Measurements from ENCODE around the gene BANF1.
A peak's percentile ranks its signal among the peaks of the same experiment; 100 is the strongest.

The BANF1 gene

DNA sequence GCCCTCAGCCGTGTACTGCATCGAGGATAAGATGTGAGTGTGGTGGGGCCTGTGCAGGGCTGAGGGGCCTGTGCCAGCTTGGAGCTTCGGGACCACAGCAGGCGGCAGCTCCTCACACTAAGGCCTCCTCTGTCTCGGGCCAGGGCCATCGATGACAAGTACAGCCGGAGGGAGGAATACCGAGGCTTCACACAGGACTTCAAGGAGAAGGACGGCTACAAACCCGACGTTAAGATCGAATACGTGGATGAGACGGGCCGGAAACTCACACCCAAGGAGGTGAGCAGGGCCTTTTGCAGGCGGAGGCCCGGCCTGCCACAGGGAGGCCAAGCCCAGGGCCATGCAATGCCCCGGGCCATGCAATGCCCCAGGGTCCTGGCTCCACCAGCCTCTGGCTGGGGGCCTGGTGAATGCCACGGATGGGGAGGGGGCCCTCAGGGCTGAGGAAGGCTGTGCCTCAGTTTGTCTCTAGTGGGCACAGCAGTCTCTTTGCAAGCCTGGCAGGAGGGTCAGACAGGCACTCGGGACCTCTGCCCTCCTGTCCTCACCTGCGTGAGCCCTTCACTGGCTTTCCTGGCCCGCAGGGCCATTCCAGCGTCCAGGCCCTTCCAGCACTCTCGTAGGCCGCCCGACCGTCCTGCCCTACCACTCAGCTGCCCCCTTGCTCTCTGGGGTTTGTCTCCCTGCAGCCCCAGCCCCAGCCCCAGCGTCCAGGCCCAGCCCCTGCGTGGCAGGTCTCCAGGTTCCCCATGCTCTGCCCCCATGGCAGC is 24.5 kb upstream of the BANF1 start:
- no peak for DNase-seq (ENCODE audit: low read depth, low spot score)
- no peak overlapping the region for H3K4me3 ChIP-seq (ENCODE audit: low read length)

DNA sequence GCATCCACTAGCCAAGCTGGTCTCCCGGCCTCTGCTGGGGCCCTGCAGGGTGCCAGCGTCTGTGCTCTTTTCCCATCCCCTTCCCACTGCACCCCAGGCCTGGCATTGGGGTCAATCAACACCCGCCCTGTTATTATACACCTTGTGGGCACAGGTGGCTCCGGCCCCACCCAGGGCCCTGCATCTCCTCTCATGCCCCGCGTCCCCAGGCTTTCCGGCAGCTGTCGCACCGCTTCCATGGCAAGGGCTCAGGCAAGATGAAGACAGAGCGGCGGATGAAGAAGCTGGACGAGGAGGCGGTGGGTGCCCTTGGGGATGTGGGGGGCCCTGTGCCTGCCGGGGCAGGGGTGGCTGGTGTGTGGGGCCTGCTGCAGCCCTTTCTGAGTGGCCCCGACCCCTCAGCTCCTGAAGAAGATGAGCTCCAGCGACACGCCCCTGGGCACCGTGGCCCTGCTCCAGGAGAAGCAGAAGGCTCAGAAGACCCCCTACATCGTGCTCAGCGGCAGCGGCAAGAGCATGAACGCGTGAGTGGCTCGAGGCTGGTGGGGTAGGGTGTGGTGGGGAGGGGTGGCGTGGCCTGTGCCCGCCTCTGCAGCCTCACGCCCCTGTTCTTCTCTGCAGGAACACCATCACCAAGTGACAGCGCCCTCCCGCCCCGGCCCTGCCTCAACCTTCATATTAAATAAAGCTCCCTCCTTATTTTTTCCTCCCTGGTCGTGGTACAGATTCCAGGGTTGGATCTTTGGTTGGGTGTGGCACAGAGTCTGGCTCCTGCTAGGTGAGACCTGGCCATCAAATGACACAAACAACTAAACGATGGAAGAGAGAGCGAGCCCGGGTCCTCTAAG is 23.7 kb upstream of the BANF1 start:
- DNase-seq (ENCODE audit: low read depth, low spot score) = no peak
- no peak overlapping the region for H3K4me3 ChIP-seq (ENCODE audit: low read length)

DNA sequence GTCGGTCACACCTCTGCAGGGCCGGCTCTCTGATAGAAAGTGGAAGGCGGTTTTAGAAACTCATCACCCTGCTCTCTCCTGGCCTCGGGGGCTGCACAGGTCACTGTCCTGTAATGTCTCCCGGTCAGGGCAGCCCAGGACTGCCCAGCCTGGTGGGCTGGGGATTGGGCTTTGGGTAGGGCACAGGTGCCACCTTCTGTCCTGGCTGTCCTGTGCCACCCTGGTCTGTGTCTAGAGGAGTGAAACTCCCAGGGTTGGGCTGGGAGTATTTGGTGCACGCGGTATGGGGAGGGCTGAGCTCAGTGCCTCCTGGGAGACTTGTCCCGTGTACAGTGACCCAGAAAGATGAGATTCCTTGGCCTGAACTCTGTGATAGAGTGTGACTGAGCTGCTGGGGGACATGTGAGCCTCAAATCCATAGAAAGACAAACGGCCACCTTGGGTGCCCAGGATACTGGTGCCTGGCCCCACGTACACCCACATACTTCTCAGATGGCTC is 23.0 kb upstream of the BANF1 start:
- no peak for DNase-seq (ENCODE audit: low read depth, low spot score)
- no peak overlapping the region for H3K4me3 ChIP-seq (ENCODE audit: low read length)

DNA sequence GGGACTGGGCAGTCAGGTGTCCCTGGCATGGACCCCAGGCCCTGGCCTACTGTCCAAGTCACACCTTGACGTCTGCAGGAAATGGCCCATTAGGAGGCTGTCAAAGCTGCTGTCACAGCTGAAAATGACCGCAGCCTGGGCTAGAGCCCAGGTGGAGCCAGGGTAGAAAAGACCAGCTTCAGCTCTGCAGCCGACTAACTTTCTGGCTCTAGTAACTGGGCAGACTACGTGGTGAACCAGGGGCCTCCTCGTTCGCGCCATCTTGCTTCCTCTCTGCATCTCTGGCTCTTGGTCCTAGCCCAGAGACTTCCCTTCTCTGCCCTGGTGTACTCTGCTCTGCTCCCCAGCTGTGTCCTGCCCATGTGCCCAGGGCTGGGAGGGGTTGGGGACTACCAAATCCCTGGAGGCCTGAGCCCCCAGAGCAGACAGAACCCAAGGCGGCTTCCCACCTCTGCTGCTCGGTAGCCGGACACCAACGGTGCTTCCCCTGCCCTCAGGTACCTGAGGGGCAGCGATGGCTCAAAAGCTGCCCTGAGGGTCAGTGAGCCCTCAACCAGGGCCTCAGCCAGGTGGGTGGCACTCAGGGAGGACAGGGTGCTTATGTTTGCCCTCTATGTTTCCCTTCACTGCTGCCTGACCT is 21.1 kb upstream of the BANF1 start:
- no peak overlapping the region for H3K4me3 ChIP-seq (ENCODE audit: low read length)
- no peak for DNase-seq (ENCODE audit: low read depth, low spot score)

DNA sequence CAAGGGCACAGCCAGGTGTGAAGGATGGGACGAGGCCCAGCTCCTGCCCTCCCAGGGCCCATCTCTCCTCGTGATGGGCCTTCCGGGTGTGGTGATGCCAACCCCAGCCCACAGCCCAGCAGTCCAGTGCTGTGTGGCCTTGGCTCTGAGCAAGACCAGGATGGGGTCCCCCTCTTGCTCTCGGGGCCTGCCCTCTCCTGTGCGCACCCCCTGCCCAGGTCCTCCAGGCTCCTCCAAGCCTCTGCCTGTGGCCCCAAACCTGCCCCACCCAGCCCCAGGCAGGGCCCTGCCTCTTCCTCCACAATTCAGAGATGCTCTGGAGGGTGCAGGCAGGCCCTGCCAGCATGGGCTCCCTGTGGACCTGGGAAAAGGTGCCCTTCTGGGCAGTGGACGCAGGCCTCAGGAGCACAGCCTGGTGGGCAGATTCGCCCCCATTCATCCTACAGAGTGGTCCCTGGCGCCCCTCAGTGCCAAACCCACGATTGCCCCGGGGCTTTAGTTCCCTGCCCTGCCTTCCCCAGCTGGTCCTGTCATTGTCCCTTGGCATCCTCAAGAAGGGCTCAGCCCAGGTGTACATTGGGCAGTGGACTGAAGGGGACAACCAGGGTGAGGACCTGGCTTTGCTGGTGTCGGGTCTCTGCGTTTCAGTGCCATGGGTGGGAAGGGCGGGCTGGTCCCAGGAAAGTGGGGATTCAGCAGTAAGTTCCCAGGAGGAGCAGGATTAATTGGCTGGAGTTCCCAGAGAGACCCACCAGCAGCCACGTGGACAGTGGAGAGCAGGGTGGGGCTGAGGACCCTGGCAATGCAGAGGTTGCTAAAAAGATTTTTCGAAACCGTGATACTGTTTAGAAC is 20.1 kb upstream of the BANF1 start:
- no peak overlapping the region for H3K4me3 ChIP-seq (ENCODE audit: low read length)
- DNase-seq (ENCODE audit: low read depth, low spot score) = no peak

DNA sequence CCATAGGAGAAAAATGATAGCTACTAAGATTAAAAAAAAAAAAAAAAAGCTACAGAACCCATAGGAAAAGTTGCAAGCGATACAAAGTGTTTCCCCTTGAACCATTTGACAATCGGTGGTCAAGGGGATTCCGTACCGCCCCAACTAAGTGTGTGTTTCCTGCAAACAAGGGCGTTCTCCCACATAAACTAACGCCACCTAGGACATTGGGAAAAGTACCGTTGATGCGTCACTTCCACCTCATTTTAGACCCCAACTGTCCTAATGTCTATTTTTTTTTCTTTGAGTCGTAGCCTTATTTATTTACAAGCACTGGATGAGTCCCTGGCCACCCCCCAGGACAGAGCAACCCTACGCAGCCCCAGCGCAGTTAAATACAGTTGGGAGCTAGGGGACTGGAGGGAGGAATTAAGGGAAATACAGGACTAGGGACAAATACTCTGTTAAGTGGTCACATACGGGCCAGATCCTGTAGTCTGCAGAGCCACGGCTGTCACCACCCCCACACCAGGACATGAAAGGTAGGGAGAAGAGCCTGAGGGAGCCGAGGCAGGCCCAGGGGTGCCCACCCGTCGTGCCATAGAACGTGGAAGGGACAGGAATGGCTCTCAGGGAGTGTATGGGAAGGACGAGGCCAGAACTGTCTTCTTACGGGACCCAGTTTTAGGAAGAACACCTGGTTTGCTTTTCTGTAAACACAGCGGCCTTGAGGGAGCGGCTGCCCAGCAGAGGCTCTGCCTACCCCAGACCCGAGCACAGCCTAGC is 19.3 kb upstream of the BANF1 start:
- no peak for DNase-seq (ENCODE audit: low read depth, low spot score)
- H3K4me3 ChIP-seq (ENCODE audit: low read length) = no peak overlapping the region

DNA sequence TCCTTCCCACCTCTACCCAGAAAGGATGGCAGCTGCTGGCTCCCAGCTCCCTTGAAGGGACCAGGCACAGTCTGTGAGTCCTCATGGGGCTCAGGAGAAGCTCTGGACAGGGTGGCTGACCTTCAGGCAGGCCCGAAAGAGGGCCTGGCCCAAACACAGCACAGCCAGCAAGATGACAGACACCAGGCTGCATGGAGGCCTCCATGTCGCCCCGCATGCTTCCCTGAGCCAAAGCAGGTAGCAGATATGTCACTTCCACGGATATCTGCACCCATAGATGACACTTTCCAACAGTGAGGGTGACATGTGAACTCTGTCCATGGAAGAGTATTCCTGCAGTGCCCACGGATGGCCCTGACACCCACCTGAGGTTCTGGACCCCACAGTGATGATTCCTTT is 18.7 kb upstream of the BANF1 start:
- DNase-seq (ENCODE audit: low read depth, low spot score) = no peak

DNA sequence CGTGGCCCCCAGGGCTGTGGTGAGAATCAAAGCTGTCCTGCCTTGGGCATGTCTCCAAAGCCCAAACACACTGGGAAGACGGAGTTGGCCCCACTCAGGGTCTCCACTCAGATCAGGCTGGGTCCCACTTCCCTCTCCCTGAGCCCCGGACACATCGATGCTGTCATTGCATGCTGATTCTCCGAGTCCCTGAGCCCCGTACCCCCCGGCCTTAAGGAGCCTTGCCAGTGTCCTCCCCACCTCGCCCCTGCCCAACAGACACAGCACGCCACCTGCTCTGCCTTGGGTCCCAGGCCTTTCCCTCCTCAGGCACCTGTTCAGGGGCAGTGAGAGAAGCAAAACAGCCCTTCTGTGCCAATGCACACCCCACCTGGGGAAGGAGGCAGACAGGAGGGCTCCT is 15.0 kb upstream of the BANF1 start:
- no peak for DNase-seq (ENCODE audit: low read depth, low spot score)
- H3K4me3 ChIP-seq (ENCODE audit: low read length) = no peak overlapping the region

More for the DNA sequence above, 18.7 kb upstream of the BANF1 start:
- H3K4me3 ChIP-seq (ENCODE audit: low read length) = no peak overlapping the region

DNA sequence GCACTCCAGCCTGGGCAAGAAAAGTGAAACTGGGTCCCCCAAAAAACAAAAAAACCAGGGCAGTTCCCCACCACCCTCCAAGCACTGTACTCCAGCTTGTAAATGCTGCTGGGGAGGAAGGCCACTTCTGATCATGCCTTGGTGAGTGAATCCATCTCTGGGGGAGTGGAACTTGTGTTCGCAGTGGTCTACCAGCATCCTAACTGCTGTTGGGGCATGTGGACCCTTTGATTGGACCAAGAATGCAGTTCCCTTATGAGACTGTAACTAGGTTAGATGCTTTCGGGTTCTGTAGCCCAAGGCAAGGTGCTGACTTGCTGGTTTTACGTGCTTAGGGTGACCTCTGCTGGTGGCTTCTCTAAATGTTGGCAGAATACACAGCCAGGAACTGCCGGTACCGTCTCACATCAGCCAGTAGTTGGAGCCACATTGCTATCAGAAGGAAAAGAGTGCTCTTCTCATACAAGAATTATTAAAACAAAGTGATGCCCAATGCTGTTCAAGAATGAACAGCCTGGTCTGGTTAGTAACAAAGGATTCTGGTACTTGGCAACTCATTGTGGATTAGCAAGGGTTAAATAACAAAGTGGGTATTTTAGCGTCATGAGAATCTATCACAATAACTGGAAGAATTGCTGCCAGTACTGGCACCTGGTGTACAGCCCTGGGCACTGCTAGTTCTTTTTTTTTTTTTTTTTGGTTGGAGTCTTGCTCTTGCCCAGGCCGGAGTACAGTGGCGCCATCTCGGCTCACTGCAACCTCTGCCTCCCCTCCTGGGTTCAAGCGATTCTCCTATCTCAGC is 13.3 kb upstream of the BANF1 start:
- no peak overlapping the region for H3K4me3 ChIP-seq (ENCODE audit: low read length)
- peak; percentile 95 for DNase-seq (ENCODE audit: low read depth, low spot score)

DNA sequence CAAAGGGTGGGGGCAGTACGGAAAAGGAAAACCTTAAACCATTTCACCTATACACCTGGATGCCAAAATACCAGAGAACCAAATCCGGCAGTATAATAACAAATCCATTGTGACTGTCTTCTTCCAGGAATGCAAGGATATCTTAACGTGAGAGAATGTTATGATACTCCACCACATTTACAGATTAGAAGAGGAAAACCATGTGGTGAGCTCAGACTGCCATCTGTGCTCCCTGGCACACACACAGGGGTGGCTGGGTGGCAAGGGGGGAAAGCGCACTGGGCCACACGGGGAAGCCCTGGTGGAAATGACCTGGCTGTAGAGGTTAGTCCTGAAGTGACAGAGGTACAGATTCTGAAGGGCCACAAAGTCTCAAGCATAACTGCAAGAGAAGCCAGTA is 10.2 kb upstream of the BANF1 start:
- no peak for DNase-seq (ENCODE audit: low read depth, low spot score)
- no peak overlapping the region for H3K4me3 ChIP-seq (ENCODE audit: low read length)

DNA sequence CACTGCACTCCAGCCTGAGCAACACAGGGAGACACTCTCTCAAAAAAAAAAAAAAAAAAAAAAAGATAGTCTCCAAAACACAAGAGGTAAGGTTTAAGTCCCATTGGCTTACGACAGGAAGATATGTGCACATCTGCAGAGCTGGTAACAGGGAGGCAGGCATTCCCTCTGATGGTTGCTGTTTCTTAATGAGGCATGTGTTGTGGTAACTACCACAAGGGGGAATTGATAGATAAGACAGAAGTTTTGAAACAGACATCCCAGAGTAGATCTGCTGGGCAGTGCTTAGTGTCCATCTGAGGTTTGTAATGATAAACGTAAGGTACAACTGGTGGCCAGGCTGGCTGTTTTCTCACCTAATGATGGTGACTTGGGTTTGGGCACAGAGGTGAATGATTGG is 5.0 kb upstream of the BANF1 start:
- no peak overlapping the region for H3K4me3 ChIP-seq (ENCODE audit: low read length)
- peak; percentile 66 for DNase-seq (ENCODE audit: low read depth, low spot score)

DNA sequence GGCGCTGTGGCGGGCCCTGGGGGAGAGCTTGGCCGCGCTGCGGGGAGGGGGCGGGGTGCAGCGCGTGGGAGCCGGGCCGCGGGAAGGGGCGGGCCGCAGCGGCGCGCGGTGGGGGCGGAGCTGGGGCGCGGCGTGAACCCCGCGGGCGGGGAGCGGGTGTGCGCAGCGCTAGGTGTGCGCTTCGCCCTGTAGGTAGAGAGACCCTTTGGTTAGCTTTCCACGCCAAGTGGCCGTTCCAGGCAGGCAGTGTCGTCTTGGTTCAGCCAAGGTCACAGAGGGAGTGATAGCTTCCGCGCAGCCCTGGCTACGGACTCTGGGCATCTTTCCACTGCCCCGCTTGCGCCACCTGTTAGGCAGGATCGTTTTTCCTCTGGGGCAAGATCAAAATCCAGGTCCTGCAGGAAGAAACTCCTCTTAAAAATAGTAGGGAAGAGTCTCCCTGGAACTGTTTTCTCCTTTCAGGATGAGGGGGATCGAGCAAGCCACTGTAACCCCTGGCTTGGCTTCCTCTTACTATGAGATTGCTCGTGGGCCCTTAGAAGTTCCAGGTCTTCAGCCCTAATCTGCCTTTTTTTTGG is 434 bp downstream of the BANF1 start:
- H3K4me3 ChIP-seq (ENCODE audit: low read length) = peak overlapping the region; percentile 100
- DNase-seq (ENCODE audit: low read depth, low spot score) = no peak

DNA sequence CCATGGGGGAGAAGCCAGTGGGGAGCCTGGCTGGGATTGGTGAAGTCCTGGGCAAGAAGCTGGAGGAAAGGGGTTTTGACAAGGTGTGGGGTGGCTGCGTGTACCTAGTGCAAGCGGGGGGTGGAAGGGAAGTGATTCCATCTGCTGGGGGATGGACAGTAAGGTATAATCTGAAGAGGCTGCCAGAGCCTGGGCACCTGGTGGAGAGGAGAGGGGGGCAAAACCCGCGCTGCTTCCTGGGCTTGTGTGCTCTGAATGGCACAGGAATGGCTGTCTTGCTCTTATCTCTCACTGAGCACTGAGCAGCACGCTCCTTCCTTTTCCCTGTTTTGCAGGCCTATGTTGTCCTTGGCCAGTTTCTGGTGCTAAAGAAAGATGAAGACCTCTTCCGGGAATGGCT is 988 bp downstream of the BANF1 start:
- no peak for DNase-seq (ENCODE audit: low read depth, low spot score)
- peak overlapping the region; percentile 100 for H3K4me3 ChIP-seq (ENCODE audit: low read length)

DNA sequence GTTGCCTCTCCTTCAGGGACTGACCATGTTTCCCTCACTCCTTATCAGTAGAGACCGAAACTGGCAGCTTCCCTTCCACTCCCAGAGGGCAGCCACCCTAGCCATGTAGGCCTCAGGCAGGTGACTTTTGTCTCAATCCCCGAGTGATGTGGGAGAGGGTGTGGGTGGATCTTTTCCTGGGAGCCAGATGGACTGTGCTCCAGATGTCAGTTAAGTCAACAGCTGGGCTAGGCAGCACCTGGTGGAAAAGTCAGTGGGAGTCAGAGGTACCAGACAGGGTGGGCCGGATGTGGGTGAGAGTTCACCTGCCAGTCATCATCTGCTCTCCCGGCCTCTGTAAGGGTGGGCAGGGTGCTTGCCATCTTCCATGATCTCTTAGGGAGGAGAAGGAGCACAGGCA is 1.9 kb downstream of the BANF1 start:
- DNase-seq (ENCODE audit: low read depth, low spot score) = peak; percentile 83

DNA sequence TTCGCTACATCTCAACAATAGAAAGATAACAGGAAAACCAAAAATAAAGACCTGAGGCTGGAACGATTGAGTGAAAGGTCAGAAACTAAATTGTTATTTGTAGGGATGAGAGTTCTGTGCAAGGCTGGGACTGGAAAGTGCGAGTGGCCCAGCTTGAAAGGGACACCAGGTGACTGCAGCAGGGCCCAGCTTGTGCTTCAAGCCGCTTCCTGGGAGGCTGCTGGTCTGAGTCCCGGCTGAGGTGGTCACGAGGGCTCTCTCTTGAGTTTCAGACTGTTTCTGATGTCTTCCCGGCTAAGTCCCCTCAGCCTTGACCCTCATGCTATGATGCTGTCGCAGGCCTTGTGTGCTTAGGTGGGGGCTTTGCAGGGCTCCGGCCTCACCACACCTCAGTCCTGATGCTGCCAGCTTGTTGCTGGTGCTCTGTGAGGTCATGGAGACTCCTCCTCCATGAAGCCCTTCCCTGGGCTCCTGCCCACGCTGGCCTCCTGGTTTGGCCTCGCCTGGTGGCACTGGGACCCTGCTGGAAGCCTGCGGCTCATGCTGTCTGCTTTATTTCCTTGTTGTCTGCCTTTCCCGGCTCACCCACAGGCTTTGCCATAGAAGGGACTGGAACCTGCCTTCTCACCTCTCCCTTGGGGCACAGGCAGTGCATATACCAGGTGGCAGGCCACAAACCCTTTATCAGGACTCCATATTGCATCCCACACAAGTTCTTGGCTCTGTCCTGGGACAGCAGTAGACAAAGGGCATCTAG is 4.0 kb downstream of the BANF1 start:
- DNase-seq (ENCODE audit: low read depth, low spot score) = no peak
- no peak overlapping the region for H3K4me3 ChIP-seq (ENCODE audit: low read length)

More for the DNA sequence above, 1.9 kb downstream of the BANF1 start:
- H3K4me3 ChIP-seq (ENCODE audit: low read length) = peak overlapping the region; percentile 24; the same call in 1 of the 2 replicates

DNA sequence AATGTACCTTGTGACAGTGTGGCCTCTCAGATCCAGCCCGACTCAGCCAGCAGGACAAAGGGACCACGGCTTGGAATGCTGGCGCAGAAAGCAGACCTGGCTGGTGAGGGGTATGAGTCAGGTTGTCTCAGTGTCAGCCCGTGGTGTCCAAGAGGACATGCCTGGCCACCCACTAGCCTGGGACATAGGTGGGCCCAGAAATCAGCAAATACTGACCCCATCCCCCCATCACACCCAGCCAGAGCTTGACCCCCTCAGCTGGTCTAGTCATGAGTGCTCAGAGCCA is 4.5 kb downstream of the BANF1 start:
- DNase-seq (ENCODE audit: low read depth, low spot score) = no peak
- H3K4me3 ChIP-seq (ENCODE audit: low read length) = no peak overlapping the region

DNA sequence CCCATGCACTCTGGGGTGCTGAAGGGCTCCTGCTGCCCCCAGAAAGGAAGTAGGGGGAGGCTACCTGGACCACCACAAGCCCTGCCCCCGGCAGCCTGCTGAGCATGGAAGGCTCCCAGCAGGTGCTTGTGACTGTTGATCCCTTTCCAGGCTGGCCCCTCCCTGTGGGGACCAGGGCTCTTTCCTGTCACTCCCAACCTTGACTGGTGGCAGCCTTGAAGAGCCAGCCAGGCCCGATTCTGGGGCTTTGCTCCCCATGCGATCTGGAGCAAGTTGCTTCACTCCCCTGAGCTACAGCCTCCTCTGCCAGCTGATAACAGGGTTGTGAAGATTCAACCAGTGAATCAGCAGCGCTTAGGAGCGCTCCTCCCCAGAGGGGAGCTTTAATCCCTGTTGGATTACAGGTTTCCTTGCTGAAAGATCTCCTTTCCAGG is 4.9 kb downstream of the BANF1 start:
- peak; percentile 65 for DNase-seq (ENCODE audit: low read depth, low spot score)
- no peak overlapping the region for H3K4me3 ChIP-seq (ENCODE audit: low read length)

All from Jurkat, Clone E6-1 (cell line).